NCI-H526 (cell line): ENCODE results near the gene C1RL.
"Not testable (repeated sequence)": the region's sequence is repeated elsewhere in the genome, so short reads cannot be mapped to it uniquely, and the experiment has no call there.

Experiments used
- DNase-seq, 2 experiments: peaks; one replicate each; lab custom pipeline; 2025; lab: John Stamatoyannopoulos, UW

The C1RL gene

DNA sequence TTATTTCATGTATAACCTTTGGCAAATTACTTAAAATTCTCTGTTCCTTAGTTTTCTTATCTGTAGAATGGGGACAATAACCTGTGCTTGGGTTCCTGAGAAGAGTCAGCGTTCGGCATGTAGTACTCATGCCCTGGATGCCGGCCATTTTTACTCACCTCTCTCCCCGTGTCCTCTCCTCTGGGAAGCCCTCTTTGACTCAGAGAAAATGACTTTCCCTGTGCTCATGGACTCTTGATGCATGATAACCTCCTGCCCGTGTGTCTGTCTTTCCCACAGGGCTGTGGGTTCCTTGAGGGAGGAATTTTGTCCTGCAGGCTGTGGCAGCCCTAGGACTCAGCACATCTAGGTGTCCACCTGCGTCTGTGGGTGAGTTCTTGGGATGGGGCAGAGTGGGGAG, 5.8 kb upstream of the C1RL start:
- DNase-seq: no peak

GRCh38 chr12:7114008-7114407, 5.0 kb upstream of the C1RL start:
- no peak for DNase-seq

- DNase-seq: peak; percentile 34 to 46
These were observed 4.4 kb upstream of the C1RL start for GRCh38 chr12:7113389-7113871.

DNA sequence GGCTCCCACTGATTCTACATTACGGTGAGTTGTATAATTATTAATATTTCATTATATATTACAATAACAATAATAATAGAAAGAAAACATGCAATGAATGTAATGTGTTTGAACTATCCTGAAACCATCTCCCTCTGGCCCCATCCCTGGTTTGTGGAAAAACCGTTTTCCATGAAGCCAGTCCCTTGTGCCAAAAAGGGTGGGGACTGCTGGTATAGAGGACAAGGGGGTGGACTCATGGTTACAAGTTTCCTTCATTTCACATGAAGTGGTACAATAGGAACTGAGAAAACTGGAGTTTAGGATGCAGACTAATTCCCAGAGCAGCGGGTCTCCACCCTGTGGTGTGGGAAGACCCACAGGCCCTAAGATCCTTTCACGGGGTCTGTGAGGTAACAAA, 3.0 kb upstream of the C1RL start:
- DNase-seq: no peak

- DNase-seq: no peak
These were observed 1.6 kb upstream of the C1RL start for GRCh38 chr12:7110661-7111060.

DNA sequence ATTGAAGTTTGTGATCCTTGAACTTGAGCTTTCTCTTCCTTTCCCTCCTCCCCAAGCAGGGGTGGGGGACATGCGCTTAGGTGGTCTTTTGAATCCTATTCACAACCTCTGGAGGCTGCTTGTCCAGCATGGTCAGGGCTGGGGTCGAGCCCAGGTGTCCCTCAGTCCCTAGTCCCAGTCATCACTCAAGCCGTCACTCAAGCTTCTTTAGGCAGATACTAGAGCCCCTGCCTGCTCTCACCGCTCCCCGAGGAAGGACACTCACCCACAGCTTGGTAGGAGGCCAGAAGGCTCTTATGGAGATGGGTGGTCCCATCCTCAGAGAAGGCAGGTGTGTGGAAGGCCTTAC, 532 bp upstream of the C1RL start:
- no peak for DNase-seq

- DNase-seq: peak; percentile 36 to 79
These were observed 815 bp downstream of the C1RL start for GRCh38 chr12:7108003-7108795.

GRCh38 chr12:7107636-7108002, 1.4 kb downstream of the C1RL start:
- no peak for DNase-seq

DNA sequence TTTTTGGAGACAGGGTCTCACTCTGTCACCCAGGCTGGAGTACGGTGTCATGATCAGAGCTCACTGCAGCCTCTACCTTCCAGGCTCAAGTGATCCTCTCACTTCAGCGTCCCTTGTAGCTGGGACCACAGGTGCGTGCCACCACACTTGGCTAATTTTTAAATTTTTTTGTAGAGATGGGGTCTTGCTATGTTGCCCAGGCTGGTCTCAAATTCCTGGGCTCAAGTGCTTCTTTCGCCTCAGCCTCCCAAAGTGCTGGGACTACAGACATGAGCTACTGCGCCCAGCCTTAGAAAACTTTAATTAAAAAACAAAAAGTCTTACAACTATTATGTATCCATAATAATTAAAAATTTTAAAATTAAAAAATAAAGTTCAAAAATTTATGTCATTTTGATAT, 1.8 kb downstream of the C1RL start:
- not testable (repeated sequence) for DNase-seq

DNA sequence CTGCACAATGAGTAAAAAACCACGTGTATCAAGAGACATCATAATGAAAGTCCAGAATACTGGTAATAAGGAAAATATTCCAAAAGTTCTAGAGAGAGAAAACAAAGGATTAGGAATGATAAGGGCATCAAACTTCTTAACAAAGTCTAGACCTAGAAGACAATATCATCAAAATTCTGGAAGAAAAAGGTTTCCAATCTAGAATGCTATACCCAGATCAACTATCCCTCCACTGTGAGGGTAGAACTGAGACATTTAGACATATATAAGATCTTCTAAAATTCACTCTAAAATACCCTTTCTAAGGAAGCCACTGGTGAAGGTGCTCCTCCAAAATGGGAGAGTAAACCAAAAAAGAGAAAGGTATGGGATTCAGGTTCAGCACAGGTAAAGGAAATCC, 2.9 kb downstream of the C1RL start:
- DNase-seq: no peak

DNA sequence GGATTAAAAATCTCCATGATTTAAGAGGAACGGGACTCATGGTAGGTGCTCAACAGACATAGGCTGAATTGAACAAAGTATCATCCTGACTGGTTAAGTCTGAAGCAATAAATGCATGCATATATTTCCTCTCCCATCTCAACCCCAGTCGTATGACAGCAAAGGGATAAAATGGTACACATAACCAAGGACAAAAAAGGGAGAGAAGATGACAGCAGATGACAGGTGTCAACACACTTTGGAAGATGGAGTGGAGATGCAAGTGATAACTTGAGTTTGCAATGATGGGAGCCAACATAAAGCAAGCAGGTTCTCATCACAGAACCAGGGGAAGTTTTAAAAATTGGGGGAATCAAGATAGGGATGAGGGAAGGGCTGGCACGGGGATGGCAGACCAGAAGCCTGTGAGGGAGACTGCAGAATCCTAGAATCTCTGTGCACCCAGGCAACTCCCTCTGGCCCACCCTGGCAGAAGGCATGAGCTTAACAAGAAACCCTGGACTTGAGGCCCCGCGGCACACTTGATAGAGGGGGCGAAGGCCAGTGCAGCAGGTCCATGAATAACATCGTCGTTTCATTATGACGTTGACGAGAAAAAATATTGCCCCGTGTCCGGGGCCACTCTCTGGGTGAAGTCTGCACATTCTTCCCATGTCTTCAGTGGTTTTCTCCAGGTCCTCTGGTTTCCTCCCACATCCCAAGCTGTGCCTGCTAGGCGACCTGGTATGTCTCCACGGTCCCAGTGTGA, 5.0 kb downstream of the C1RL start:
- DNase-seq: no peak

- DNase-seq: no peak
These were observed 6.4 kb downstream of the C1RL start for GRCh38 chr12:7102582-7102981.

GRCh38 chr12:7101694-7102131, 7.3 kb downstream of the C1RL start:
- DNase-seq: no peak

DNA sequence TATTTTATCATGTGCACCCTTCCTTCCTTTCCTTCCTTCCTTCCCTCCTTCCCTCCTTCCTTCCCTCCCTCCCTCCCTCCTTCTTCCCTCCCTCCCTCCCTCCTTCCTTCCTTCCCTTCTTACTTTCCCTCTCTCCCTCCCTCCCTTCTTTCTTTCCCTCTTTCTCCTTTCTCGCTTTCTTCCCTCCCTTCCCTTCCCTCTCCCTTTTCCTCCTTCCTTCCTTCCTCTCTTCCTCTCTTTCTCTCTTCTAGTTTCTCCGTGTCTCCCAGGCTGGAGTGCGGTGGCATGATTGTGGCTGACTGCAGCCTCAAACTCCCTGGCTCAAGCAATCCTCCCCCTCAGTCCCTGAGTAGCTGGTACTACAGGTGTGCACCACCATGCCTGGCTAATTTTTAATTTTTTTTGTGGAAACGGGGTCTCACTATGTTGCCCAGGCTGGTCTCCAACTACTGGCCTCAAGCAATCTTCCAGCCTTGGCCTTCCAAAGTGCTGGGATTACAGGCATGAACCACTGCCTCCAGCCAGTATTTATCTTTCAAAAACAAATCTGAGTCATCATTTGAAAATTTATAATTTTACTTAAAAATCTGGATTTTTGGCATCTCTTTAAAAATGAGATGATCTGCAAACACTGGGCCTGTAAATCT, 7.8 kb downstream of the C1RL start:
- no peak for DNase-seq

DNA sequence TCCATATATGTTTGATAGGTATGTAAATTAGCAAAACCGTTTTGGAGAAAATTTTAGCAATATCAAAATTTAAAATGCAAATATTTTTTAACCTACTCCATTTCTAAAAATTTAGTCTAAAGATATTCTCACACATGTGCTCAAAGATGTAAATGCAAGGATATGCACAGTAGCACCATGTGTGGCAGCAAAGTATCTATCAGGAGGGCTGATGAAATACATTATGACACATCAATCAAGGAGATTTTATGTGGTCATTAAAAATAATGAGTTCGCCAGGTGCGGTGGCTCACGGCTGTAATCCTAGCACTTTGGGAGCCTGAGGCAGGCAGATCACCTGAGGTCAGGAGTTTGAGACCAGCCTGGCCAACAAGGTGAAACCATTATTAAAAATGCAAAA, 8.8 kb downstream of the C1RL start:
- peak; percentile 25 to 43 for DNase-seq

- peak in 1 of 2 experiments; percentile 6 for DNase-seq
These were observed 9.6 kb downstream of the C1RL start for GRCh38 chr12:7099290-7099996.

DNA sequence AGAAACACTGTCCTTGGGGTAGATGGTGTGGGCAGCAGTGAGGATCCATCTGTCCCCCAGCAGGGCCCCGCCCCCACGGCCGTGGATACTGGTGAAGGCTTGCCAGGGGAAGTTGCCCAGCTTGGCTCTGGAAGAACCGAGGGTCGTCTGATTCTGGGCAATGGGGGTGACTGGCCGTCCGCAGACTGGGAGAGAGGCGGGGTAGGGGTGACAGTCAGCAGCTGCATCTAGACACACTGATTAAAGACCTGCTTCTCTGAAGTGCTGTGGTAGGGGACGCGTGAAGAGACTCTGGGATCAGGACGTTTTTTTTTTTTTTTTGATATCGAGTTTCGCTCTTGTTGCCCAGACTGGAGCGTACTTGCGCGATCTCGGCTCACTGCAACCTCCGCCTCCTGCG, 12.0 kb downstream of the C1RL start:
- no peak for DNase-seq

GRCh38 chr12:7096006-7096932, 12.7 kb downstream of the C1RL start:
- DNase-seq: no peak

DNA sequence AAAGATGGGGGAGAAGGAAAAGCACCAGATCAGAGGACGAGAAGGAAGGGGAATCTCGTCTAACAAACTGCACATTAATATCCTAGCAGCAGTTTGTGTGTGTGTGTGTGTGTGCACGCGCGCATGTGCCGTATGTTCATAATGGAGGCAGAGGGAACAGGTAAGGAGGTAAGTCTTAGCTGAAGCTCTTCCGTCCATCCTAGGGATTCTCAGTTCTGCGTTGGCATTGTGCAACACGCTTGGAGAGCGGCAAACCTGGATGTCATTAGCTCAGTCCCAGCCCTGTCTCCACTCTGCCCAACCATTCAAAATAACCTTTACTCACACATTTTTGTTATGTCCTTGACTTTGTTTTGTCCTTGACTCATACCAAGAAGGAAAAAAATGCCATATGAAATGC, 15.1 kb downstream of the C1RL start:
- DNase-seq: peak in 1 of 2 experiments; percentile 21

- DNase-seq: no peak
These were observed 15.5 kb downstream of the C1RL start for GRCh38 chr12:7093486-7093885.

DNA sequence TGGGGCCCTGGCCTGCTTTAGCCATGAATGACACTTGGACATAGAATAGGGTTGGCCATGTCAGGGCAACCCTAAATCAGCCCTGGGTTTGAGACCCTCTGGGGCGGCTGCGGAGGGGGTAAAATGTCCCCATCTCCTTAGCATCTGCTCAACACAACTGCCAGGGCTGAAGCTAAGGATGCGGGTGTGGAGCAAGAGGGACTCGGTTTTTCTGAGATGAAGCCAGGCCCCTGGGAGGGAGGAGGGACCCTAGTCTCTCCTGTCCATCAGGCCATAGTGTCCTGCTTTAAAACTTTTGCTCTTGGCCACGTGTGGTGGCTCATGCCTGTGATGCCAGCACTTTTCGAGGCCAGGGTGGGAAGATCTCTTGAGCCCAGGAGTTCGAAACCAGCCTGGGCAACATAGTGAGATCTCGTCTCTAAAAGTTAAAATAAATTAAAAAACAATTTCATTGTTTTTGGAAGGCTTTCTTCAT, 16.0 kb downstream of the C1RL start:
- DNase-seq: no peak
